ENCODE data around the gene DHX40.

DNA sequence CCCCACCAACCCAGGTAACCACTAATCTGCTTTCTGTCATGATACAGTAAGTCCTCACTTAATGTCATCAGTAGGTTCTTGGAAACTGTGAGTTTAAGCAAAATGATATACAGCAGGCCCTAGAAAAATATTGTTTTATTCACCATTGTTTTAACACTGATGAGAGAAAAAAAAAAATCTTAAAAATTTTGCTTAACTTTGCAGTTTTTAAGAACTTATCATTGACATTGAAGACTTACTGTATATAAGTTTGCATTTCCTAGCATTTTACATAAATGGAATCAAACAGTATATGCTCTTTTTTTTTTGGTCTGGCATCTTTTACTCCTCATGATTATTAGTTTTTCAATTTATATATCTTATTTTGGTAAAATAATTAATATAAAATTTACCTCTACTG is 34.8 kb downstream of the DHX40 start:
- TF ChIP-seq, protein P1, sequence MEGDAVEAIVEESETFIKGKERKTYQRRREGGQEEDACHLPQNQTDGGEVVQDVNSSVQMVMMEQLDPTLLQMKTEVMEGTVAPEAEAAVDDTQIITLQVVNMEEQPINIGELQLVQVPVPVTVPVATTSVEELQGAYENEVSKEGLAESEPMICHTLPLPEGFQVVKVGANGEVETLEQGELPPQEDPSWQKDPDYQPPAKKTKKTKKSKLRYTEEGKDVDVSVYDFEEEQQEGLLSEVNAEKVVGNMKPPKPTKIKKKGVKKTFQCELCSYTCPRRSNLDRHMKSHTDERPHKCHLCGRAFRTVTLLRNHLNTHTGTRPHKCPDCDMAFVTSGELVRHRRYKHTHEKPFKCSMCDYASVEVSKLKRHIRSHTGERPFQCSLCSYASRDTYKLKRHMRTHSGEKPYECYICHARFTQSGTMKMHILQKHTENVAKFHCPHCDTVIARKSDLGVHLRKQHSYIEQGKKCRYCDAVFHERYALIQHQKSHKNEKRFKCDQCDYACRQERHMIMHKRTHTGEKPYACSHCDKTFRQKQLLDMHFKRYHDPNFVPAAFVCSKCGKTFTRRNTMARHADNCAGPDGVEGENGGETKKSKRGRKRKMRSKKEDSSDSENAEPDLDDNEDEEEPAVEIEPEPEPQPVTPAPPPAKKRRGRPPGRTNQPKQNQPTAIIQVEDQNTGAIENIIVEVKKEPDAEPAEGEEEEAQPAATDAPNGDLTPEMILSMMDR (IDR thresholded peaks at IDR 0.05; ENCODE audit: low read length) = no peak
- no peak for TF ChIP-seq EZH2 (IDR thresholded peaks at IDR 0.05; ENCODE audit: borderline replicate concordance, low read length)
